GM12872 (cell line): ENCODE data around the gene CD7.

Experiments
- CTCF ChIP-seq: IDR thresholded peaks from 3 replicates; pipeline ENCODE4 v1.5.1; 2011; ENCODE audit warnings: low read depth, mild to moderate bottlenecking, low read length, moderate library complexity; ENCODE audit not compliant: insufficient read depth

CD7 gene

GRCh38 chr17:82317394-82318168, at the start of gene CD7:
Gene CD7, minus strand, starts transcription at chr17:82317608. Its CDS starts 113 bp downstream, at chr17:82317495.
- no peak for TF ChIP-seq CTCF

GRCh38 chr17:82366749-82367148, 49.3 kb upstream of the CD7 start:
- TF ChIP-seq CTCF, result no peak

- TF ChIP-seq CTCF, result no peak
These were observed 48.3 kb upstream of the CD7 start for GRCh38 chr17:82365606-82366295.

GRCh38 chr17:82361885-82362633, 44.7 kb upstream of the CD7 start:
- no peak for TF ChIP-seq CTCF

GRCh38 chr17:82358465-82359350, 41.3 kb upstream of the CD7 start, which contains the start of gene TEX19:
Gene TEX19, plus strand, starts transcription at chr17:82359247. Its CDS starts 2,904 bp downstream, at chr17:82362151.
- TF ChIP-seq CTCF, result no peak

- no peak for TF ChIP-seq CTCF
These were observed 40.0 kb upstream of the CD7 start for GRCh38 chr17:82357394-82357793.
